Endothelial cell (in vitro differentiated cells): ENCODE measurements around the gene MAD2L1BP. TPM values are rescaled to one million over a fixed set of nuclear protein-coding genes. Genes with fewer than 3 reads are reported as not detected.
A peak's percentile ranks its signal among the peaks of the same experiment; 100 is the strongest.

Experiments used
- DNase-seq: peaks from one replicate; pipeline ENCODE4 v3.0.0; 2021; ENCODE audit warnings: low spot score
- H3K27ac Mint-ChIP-seq: one replicate; pipeline ENCODE4 v1.8.0; 2021; ENCODE audit warnings: mixed read lengths, inconsistent platforms; ENCODE audit not compliant: unreplicated experiment
- H3K27me3 Mint-ChIP-seq: one replicate; pipeline ENCODE4 v1.8.0; 2021; ENCODE audit warnings: mild to moderate bottlenecking, moderate library complexity, mixed read lengths, inconsistent platforms; ENCODE audit not compliant: unreplicated experiment
- H3K36me3 Mint-ChIP-seq: one replicate; pipeline ENCODE4 v1.8.0; 2021; ENCODE audit warnings: mild to moderate bottlenecking, low read depth, mixed read lengths, inconsistent platforms; ENCODE audit not compliant: unreplicated experiment
- H3K4me1 Mint-ChIP-seq: one replicate; pipeline ENCODE4 v1.8.0; 2021; ENCODE audit warnings: mild to moderate bottlenecking, mixed read lengths, inconsistent platforms; ENCODE audit not compliant: unreplicated experiment
- H3K4me3 Mint-ChIP-seq: one replicate; pipeline ENCODE4 v1.8.0; 2021; ENCODE audit warnings: mild to moderate bottlenecking, mixed read lengths, inconsistent platforms; ENCODE audit not compliant: unreplicated experiment
- H3K9me3 Mint-ChIP-seq: one replicate; pipeline ENCODE4 v1.8.0; 2021; ENCODE audit warnings: mixed read lengths, inconsistent platforms; ENCODE audit not compliant: unreplicated experiment
- total RNA-seq: library from RNA; stranded (reverse); fragmentation: NEBNext Ultra II Directional; extraction: Animal tissue kit (Norgen Biotek cat#: 25700); gene quantifications from one replicate; pipeline ENCODE4 v1.2.1, GENCODE V29; 2021; ENCODE audit not compliant: unreplicated experiment
- TF ChIP-seq, protein P1 (sequence below): fragments of 200-600 bp; sonication (generic); IDR thresholded peaks from one replicate; pipeline ENCODE4 v1.5.0; 2021; ENCODE audit warnings: antibody characterized with exemption; ENCODE audit not compliant: unreplicated experiment

Gene MAD2L1BP
- total RNA-seq, 1 donor from 2014 or later: 26.8 TPM

DNA sequence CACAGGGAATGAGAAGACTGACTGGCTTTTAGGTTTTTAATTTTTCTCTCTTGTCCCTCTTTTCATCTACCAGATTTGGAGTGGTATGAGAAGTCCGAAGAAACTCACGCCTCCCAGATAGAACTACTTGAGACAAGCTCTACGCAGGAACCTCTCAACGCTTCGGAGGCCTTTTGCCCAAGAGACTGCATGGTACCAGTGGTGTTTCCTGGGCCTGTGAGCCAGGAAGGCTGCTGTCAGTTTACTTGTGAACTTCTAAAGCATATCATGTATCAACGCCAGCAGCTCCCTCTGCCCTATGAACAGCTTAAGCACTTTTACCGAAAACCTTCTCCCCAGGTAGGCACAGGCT, 644 bp downstream of the MAD2L1BP start:
- peaks cover 13% of the 10 kb centered on the region for H3K36me3 Mint-ChIP-seq
- peak overlapping the region; percentile 95 for H3K27ac Mint-ChIP-seq
- H3K9me3 Mint-ChIP-seq: no peaks in the 10 kb centered on the region
- no peak for DNase-seq
- H3K4me3 Mint-ChIP-seq: peak overlapping the region; percentile 99
- TF ChIP-seq, protein P1, sequence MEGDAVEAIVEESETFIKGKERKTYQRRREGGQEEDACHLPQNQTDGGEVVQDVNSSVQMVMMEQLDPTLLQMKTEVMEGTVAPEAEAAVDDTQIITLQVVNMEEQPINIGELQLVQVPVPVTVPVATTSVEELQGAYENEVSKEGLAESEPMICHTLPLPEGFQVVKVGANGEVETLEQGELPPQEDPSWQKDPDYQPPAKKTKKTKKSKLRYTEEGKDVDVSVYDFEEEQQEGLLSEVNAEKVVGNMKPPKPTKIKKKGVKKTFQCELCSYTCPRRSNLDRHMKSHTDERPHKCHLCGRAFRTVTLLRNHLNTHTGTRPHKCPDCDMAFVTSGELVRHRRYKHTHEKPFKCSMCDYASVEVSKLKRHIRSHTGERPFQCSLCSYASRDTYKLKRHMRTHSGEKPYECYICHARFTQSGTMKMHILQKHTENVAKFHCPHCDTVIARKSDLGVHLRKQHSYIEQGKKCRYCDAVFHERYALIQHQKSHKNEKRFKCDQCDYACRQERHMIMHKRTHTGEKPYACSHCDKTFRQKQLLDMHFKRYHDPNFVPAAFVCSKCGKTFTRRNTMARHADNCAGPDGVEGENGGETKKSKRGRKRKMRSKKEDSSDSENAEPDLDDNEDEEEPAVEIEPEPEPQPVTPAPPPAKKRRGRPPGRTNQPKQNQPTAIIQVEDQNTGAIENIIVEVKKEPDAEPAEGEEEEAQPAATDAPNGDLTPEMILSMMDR: no peak
- H3K4me1 Mint-ChIP-seq: peaks cover 32% of the 10 kb centered on the region
- peaks cover 11% of the 10 kb centered on the region for H3K27me3 Mint-ChIP-seq

DNA sequence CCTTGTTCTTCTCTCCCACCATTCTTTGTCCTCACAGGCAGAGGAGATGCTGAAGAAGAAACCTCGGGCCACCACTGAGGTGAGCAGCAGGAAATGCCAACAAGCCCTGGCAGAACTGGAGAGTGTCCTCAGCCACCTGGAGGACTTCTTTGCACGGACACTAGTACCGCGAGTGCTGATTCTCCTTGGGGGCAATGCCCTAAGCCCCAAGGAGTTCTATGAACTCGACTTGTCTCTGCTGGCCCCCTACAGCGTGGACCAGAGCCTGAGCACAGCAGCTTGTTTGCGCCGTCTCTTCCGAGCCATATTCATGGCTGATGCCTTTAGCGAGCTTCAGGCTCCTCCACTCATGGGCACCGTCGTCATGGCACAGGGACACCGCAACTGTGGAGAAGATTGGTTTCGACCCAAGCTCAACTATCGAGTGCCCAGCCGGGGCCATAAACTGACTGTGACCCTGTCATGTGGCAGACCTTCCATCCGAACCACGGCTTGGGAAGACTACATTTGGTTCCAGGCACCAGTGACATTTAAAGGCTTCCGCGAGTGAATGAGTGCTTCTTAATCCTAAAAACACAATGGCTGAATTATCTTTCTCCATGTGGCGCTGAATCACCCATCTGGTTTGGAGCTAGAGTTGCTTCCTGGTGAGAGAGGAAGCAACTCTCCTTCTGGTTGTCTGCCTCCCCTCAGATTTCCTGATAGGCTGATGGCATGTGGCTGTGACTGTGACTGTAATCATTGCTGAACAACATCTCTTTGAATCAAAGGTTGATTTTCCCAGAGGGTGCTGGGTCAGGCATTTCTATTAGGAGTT, 4.6 kb downstream of the MAD2L1BP start:
- Mint-ChIP-seq H3K27me3 (peaks cover 5% of the 10 kb centered on the region), H3K4me3 (peak overlapping the region; percentile 51), H3K9me3 (no peaks in the 10 kb centered on the region), H3K36me3 (peaks cover 16% of the 10 kb centered on the region), H3K4me1 (peaks cover 44% of the 10 kb centered on the region), H3K27ac (peak overlapping the region; percentile 67)
- TF ChIP-seq, protein P1: no peak
- no peak for DNase-seq

DNA sequence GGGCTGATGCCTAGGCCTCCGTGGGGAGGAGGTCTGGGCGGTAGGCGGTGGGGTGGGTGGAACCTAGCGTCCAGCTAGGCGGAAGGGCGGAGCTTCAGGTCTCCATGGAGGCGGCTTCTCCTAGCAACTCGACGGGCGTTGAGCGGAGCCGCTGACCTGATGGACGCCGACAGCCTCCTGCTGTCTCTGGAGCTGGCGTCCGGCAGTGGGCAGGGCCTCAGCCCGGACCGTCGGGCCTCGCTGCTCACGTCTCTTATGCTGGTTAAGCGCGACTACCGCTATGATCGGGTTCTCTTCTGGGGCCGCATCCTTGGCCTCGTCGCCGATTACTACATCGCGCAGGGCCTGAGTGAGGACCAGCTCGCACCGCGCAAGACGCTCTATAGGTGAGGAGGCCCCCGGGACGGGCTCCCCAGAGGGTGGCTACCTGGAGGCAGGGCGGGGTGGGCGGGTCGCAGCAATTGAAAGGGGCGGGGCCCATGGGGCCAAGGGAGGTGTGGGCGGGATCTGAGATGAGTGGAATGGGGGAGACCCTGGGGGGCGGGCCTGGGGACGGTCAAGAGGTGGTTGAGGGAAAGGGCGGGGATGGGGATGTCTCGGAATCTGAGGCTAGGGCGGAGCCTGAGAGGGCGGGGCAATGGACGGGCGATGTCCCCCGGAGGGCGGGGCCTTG, 9.4 kb downstream of the MAD2L1BP start, which contains the start of gene RSPH9:
Gene RSPH9, plus strand, starts transcription at position 97 of the 673 bp plus-strand sequence. Its CDS starts 63 bp downstream, at position 160.
- H3K27ac Mint-ChIP-seq: peak within 1 kb of the TSS; percentile 78
- H3K27me3 Mint-ChIP-seq: peaks cover 3% of the 10 kb centered on the region
- H3K4me1 Mint-ChIP-seq: peaks cover 22% of the 10 kb centered on the region
- H3K4me3 Mint-ChIP-seq: peak within 1 kb of the TSS; percentile 85
- H3K36me3 Mint-ChIP-seq: peaks cover 8% of the 10 kb centered on the region
- TF ChIP-seq, protein P1: no peak
- DNase-seq: peak; percentile 61
- H3K9me3 Mint-ChIP-seq: no peaks in the 10 kb centered on the region

DNA sequence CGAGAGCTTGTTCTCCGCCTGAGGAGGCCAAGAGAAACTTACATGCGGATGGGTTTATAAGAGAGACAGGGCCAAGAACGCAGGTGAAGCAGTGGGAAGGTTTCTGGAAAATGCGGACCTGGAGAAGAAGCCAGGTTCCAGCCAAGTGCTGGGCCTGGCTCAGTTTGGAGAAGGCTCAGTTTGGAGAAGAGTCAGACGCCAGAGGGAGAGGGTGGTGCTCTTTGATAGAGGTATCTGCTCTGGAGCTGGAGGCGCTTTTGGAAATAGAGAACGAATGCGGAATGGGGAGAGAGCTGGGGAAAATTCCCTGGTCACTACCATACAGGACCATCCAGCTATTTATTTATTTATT, 9.9 kb downstream of the MAD2L1BP start:
- Mint-ChIP-seq H3K27me3 (peaks cover 2% of the 10 kb centered on the region), H3K4me3 (peak overlapping the region; percentile 85), H3K9me3 (no peaks in the 10 kb centered on the region), H3K36me3 (peaks cover 3% of the 10 kb centered on the region), H3K27ac (no peak overlapping the region), H3K4me1 (peaks cover 17% of the 10 kb centered on the region)
- no peak for DNase-seq
- TF ChIP-seq, protein P1: no peak

DNA sequence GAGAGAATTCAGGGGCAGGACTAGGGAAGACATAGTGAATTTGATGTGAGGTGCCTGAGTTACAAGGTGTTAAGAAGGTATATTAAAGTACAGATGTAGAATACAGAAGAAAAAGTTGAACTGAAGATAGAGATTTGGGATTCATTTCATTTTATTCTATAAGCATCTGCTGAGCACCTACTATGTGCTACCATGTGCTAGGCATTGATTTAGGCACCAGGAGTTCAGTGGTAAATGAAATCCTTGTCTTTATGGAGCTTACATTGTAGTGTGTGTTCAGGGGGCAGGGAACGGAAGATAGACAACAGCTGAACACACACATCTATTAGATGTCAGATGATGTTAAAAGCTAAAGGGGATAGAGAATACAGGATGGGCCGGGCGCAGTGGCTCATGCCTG, 12.0 kb downstream of the MAD2L1BP start:
- H3K9me3 Mint-ChIP-seq: no peaks in the 10 kb centered on the region
- TF ChIP-seq, protein P1: no peak
- no peak for DNase-seq
- no peak overlapping the region for H3K27ac Mint-ChIP-seq
- no peak overlapping the region for H3K4me3 Mint-ChIP-seq
- peaks cover 13% of the 10 kb centered on the region for H3K4me1 Mint-ChIP-seq
- H3K36me3 Mint-ChIP-seq: no peaks in the 10 kb centered on the region
- peaks cover 2% of the 10 kb centered on the region for H3K27me3 Mint-ChIP-seq
